CD14-positive monocyte (primary cell): ENCODE results near the gene GNAZ. TPM values are rescaled to one million over a fixed set of nuclear protein-coding genes. Genes with fewer than 3 reads are reported as not detected.

Experiments
- DNase-seq, 3 donors: peaks; one replicate each; pipeline ENCODE4 v3.0.0-alpha.2; 2011 to 2022
- H2AFZ ChIP-seq: 2 replicates; pipeline ENCODE4 v1.6.0; 2012; ENCODE audit warnings: mild to moderate bottlenecking, low read depth, low read length, inconsistent platforms; ENCODE audit not compliant: insufficient read depth, poor library complexity, severe bottlenecking
- H3K27ac ChIP-seq, 2 donors: 1 replicate in 1 of 2; 2 replicates in 1 of 2; pipeline ENCODE4 v1.5.1; 2012 to 2013; ENCODE audit warnings: low read length in 2 of 2, control low read depth in 1 of 2, inconsistent platforms in 1 of 2, low read depth in 1 of 2, mild to moderate bottlenecking in 1 of 2
- H3K27me3 ChIP-seq, 2 donors: one replicate each; pipeline versions ENCODE4 v1.6.0 to v1.6.1; 2011 to 2013; ENCODE audit warnings: low read length in 2 of 2; ENCODE audit not compliant: control insufficient read depth in 2 of 2, insufficient read depth in 2 of 2
- H3K36me3 ChIP-seq, 2 donors: replicated peaks in 1 of 2; 1 replicate in 1 of 2; 2 replicates in 1 of 2; pipeline versions ENCODE4 v1.5.1 to v1.6.1; 2012 to 2013; ENCODE audit warnings: low read length in 2 of 2, control low read depth in 1 of 2, inconsistent platforms in 1 of 2, mild to moderate bottlenecking in 1 of 2; ENCODE audit not compliant: insufficient read depth in 2 of 2, control insufficient read depth in 1 of 2
- H3K4me1 ChIP-seq, 2 donors: 1 replicate in 1 of 2; 2 replicates in 1 of 2; pipeline versions ENCODE4 v1.5.1 to v1.6.1; 2012 to 2013; ENCODE audit warnings: low read length in 2 of 2, control low read depth in 1 of 2, inconsistent platforms in 1 of 2, mild to moderate bottlenecking in 1 of 2, moderate library complexity in 1 of 2; ENCODE audit not compliant: insufficient read depth in 2 of 2, control insufficient read depth in 1 of 2
- H3K4me2 ChIP-seq: replicated peaks from 2 replicates; pipeline ENCODE3; 2012; ENCODE audit warnings: low read length, moderate library complexity, mild to moderate bottlenecking; ENCODE audit not compliant: poor library complexity, severe bottlenecking; ENCODE audit errors: extremely low read depth
- H3K4me3 ChIP-seq, 3 experiments: fragments of 200-600 bp in 1 of 3; sonication (generic) in 1 of 3; replicated peaks in 1 of 3; 1 replicate in 2 of 3; 2 replicates in 1 of 3; pipeline ENCODE4 v1.5.1; 2011 to 2013; ENCODE audit warnings: low read length in 3 of 3, mild to moderate bottlenecking in 3 of 3, control low read depth in 2 of 3, low read depth in 2 of 3, inconsistent platforms in 1 of 3, moderate library complexity in 1 of 3
- H3K79me2 ChIP-seq: 2 replicates; pipeline ENCODE4 v1.6.0; 2012; ENCODE audit warnings: mild to moderate bottlenecking, control low read depth, inconsistent platforms, low read length, moderate library complexity; ENCODE audit not compliant: insufficient read depth
- H3K9ac ChIP-seq: 2 replicates; pipeline ENCODE4 v1.6.0; 2017; ENCODE audit warnings: low read length, mild to moderate bottlenecking; ENCODE audit not compliant: insufficient read depth, poor library complexity, severe bottlenecking
- H3K9me3 ChIP-seq, 2 donors: replicated peaks in 1 of 2; 1 replicate in 1 of 2; 2 replicates in 1 of 2; pipeline versions ENCODE4 v1.5.1 to v1.6.1; 2012 to 2013; ENCODE audit warnings: low read length in 2 of 2, control low read depth in 1 of 2; ENCODE audit not compliant: control insufficient read depth in 1 of 2, insufficient read depth in 1 of 2
- H4K20me1 ChIP-seq: 2 replicates; pipeline ENCODE4 v1.6.0; 2012; ENCODE audit warnings: mild to moderate bottlenecking, low read length, control low read depth, moderate library complexity; ENCODE audit not compliant: insufficient read depth
- H3K27ac Mint-ChIP-seq, 7 donors: one replicate each; pipeline ENCODE4 v1.8.0; 2020; ENCODE audit warnings: mild to moderate bottlenecking in 7 of 7, mixed read lengths in 7 of 7, moderate library complexity in 6 of 7, inconsistent platforms in 2 of 7
- H3K27me3 Mint-ChIP-seq, 3 donors: one replicate each; pipeline ENCODE4 v1.8.0; 2021 to 2022; ENCODE audit warnings: low read depth in 3 of 3, mild to moderate bottlenecking in 3 of 3, mixed read lengths in 3 of 3, moderate library complexity in 3 of 3, inconsistent platforms in 1 of 3
- H3K36me3 Mint-ChIP-seq, 2 donors: one replicate each; pipeline ENCODE4 v1.8.0; 2020; ENCODE audit warnings: mixed read lengths in 2 of 2, inconsistent platforms in 1 of 2, mild to moderate bottlenecking in 1 of 2
- H3K4me1 Mint-ChIP-seq: one replicate; pipeline ENCODE4 v1.8.0; 2020; ENCODE audit warnings: mild to moderate bottlenecking, mixed read lengths
- H3K4me3 Mint-ChIP-seq, 2 donors: one replicate each; pipeline ENCODE4 v1.8.0; 2020; ENCODE audit warnings: mild to moderate bottlenecking in 2 of 2, mixed read lengths in 2 of 2, moderate library complexity in 1 of 2
- H3K9me3 Mint-ChIP-seq, 7 donors: one replicate each; pipeline ENCODE4 v1.8.0; 2020 to 2022; ENCODE audit warnings: mixed read lengths in 7 of 7, mild to moderate bottlenecking in 6 of 7, moderate library complexity in 6 of 7, inconsistent platforms in 2 of 7
- WGBS: methylation state at CpG from one replicate; pipeline ENCODE4 v1.1.5; 2013; ENCODE audit warnings: missing lambda C conversion rate; ENCODE audit not compliant: insufficient coverage; 5-methylcytosine and 5-hydroxymethylcytosine counted together
- intact Hi-C, 2 donors: fragments of 100-400 bp; cut with micrococcal nuclease; formaldehyde crosslinking; loops; one replicate each; pipeline versions ENCODE4 v1.15.0 to v1.15.1; 2023
- polyA plus RNA-seq, 3 donors: library from polyadenylated mRNA; depleted of rRNA in 1 of 3; unstranded in 2 of 3; stranded (reverse) in 1 of 3; fragments of 300-500 nt in 2 of 3; fragments of >200 nt in 1 of 3; fragmentation: Illumina TruSeq in 2 of 3; gene quantifications; 1 replicate in 2 of 3; 2 replicates in 1 of 3; pipeline ENCODE4 v1.2.3, GENCODE V29; 2012 to 2021
- TF ChIP-seq, protein P1 (sequence below): fragments of 200-600 bp; IDR thresholded peaks from one replicate; pipeline ENCODE4 v1.8.0; 2022; ENCODE audit warnings: antibody characterized with exemption, mild to moderate bottlenecking

GNAZ gene
- polyA plus RNA-seq, 3 donors: 0.04 to 0.05 TPM; not detected in 1

DNA sequence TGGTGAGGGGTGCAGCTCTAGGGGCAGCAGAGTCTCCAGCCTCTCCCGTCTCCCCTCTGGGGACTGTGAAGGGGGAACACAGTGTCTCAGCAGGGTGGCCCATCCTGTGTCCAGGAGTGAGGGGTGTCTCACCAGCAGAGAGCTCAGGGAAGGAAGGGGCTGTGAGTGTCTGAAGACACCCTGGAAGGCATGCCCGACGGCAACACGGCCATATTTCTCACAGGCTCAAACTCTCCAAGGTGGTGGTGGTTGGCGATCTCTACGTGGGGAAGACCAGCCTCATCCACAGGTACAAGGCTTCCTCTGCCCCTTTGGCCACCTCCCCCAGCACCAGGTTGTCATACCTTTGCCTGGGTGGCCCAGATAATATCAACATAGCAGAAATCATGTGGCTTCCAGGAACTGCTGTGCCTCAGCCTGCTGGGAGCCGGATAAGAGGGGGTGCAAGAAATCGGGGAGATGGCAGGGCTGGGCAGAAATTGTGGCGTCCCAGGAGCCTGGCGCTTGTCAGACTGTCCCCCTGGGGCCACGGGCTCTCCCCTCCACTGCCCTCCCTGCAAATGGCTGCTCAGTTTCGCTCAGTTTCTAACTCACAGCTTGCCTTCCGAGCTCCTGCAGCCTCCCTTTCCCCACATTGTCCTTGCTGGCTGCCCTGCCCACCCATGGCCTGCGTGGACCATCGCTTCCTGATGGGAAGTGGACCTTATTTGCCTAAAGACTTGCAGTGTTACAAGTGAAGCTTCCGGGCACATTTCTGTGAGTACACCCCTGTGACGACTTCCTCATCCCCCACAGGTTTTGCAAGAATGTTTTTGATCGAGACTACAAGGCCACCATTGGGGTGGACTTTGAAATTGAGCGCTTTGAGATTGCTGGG is 82.2 kb downstream of the GNAZ start:
- WGBS: 51% methylated on average over 12 of the region's 19 CpGs
- DNase-seq: peak; percentile 73 to 80 (median 74)
- peak overlapping the region; percentile 69 for H3K9ac ChIP-seq
- peak overlapping the region; percentile 50 for H3K4me2 ChIP-seq
- H3K4me1 ChIP-seq: peaks cover 40 to 52% of the 10 kb centered on the region in 2 donors
- no peaks in the 10 kb centered on the region for H3K79me2 ChIP-seq
- TF ChIP-seq, protein P1, sequence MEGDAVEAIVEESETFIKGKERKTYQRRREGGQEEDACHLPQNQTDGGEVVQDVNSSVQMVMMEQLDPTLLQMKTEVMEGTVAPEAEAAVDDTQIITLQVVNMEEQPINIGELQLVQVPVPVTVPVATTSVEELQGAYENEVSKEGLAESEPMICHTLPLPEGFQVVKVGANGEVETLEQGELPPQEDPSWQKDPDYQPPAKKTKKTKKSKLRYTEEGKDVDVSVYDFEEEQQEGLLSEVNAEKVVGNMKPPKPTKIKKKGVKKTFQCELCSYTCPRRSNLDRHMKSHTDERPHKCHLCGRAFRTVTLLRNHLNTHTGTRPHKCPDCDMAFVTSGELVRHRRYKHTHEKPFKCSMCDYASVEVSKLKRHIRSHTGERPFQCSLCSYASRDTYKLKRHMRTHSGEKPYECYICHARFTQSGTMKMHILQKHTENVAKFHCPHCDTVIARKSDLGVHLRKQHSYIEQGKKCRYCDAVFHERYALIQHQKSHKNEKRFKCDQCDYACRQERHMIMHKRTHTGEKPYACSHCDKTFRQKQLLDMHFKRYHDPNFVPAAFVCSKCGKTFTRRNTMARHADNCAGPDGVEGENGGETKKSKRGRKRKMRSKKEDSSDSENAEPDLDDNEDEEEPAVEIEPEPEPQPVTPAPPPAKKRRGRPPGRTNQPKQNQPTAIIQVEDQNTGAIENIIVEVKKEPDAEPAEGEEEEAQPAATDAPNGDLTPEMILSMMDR: no peak
- peak overlapping the region; percentile 97 to 98 for H3K27ac ChIP-seq
- H3K36me3 ChIP-seq: no peaks in the 10 kb centered on the region
- Mint-ChIP-seq H3K36me3 (no peaks in the 10 kb centered on the region), H3K27ac (peak overlapping the region; percentile 94 to 99 (median 98)), H3K27me3 (peaks cover 0 to 6% (median 2%) of the 10 kb centered on the region in 3 donors), H3K4me1 (peaks cover 45% of the 10 kb centered on the region), H3K4me3 (peak overlapping the region; percentile 65 to 87), H3K9me3 (peaks cover 0 to 4% (median 0%) of the 10 kb centered on the region in 7 donors)
- no peaks in the 10 kb centered on the region for H3K27me3 ChIP-seq
- peak overlapping the region; percentile 93 for H2AFZ ChIP-seq
- intact Hi-C loops: no loop called here
- H4K20me1 ChIP-seq: no peaks in the 10 kb centered on the region
- H3K9me3 ChIP-seq: no peaks in the 10 kb centered on the region
- H3K4me3 ChIP-seq: peak overlapping the region in 2 of 3 experiments; percentile 12 to 60

DNA sequence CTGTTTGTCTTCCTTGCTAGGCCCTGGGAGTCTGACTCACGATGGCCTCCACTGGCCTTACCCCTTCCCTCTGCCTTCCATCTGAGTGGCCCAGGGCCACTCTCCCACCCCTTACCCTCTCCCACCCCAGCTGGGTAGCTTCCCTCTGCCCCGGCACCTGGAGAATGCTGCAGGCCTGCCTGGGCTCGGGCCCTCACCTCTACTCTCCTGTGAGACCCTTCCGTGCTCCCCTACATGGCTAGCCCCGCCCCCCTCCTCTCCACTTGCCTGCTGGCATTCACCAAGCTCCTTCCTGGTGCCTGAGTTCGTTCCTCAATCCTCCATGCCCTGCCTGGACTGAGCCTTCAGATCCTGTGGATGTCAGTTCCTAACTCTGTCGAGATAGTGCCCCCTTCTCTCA is 83.7 kb downstream of the GNAZ start:
- Histone ChIP-seq H3K9me3 (no peaks in the 10 kb centered on the region), H3K36me3 (no peaks in the 10 kb centered on the region), H2AFZ (no peak overlapping the region), H3K27ac (peak overlapping the region; percentile 97 to 98), H3K27me3 (no peaks in the 10 kb centered on the region), H3K79me2 (no peaks in the 10 kb centered on the region), H3K9ac (no peak overlapping the region), H3K4me1 (peaks cover 46 to 58% of the 10 kb centered on the region in 2 donors), H3K4me2 (no peak overlapping the region), H4K20me1 (no peaks in the 10 kb centered on the region), H3K4me3 (no peak overlapping the region)
- Mint-ChIP-seq H3K4me3 (no peak overlapping the region), H3K4me1 (peaks cover 45% of the 10 kb centered on the region), H3K9me3 (peaks cover 0 to 4% (median 0%) of the 10 kb centered on the region in 7 donors), H3K27me3 (peaks cover 0 to 6% (median 5%) of the 10 kb centered on the region in 3 donors), H3K27ac (peak overlapping the region; percentile 94 to 99 (median 98)), H3K36me3 (no peaks in the 10 kb centered on the region)
- intact Hi-C loops: no loop called here
- 84% methylated on average over 6 of the region's 7 CpGs for WGBS
- TF ChIP-seq, protein P1: no peak
- no peak for DNase-seq
